Right lung (tissue), 5 donors: ENCODE results near the gene ATF6B. TPM values are rescaled to one million over a fixed set of nuclear protein-coding genes. Genes with fewer than 3 reads are reported as not detected.
"Not testable (repeated sequence)": the region's sequence is repeated elsewhere in the genome, so short reads cannot be mapped to it uniquely, and the experiment has no call there.

Source experiments
- DNase-seq, 2 donors: peaks; one replicate each; pipeline ENCODE4 v3.0.0-alpha.2; 2013
- polyA plus RNA-seq, 5 donors: library from polyadenylated mRNA; unstranded; fragments of 120-200 nt; gene quantifications; one replicate each; pipeline versions ENCODE4 v1.2.1 to v1.2.3, GENCODE V29; 2013; ENCODE audit warnings: inconsistent platforms in 1 of 5, low replicate concordance in 1 of 5; ENCODE audit not compliant: insufficient read length in 5 of 5, insufficient read depth in 1 of 5

The ATF6B gene
- polyA plus RNA-seq, 5 donors: 88.5 to 98.9 (median 91.0) TPM

GRCh38 chr6:32109765-32110160 lies 18.3 kb downstream of the ATF6B start:
- DNase-seq: no peak

- DNase-seq: no peak
Measured at GRCh38 chr6:32109114-32109764, 18.8 kb downstream of the ATF6B start, which contains the start of gene TNXB. TSS of gene TNXB (minus strand) at chr6:32109338. CDS start at chr6:32098198, 11,140 bp downstream.

DNA sequence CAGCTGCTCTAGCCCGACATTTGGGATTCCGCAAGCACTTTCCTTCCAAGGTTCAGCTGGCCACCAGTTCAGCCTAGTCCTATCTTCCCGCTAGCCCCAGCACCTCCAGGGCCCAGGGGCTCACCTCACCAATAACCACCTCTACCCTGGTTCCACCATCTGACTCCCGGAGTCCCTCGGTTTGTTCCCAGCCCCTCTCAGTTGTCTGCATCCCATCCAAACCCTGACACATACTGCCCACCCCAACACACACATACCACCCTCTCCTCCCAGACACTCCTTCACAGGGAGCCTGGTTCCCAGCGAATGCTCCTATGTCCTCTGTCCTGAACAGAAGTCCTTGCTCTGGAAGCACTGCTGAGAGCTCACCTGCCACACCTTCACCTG lies 19.3 kb downstream of the ATF6B start:
- no peak for DNase-seq

DNA sequence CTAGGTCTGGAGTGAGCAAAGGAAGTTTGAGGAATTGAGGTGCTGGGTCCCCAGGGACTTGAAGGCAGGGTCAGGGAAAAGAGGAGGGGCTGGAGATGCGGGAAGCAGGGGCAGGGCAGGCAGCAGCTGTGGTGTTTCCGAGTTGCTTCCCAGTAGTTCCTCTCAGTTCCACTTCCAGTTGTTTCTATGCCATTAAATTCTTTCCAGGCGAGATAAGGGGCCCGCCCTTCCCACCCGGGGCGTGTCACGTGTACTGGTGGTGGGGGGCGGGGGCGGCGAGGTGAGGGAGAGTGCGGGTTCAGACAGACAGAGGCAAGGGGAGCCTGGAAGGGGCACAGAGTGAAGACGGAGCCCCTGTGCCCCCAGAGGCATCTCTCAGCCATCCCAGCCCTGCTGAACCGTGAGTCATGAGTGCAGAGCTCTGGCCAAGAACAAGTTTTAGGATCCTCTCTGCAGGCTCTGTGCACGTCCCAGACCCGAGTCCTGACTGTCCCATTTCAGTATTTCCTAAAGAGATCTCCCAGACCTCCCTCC lies 19.9 kb downstream of the ATF6B start:
- DNase-seq: peak in 1 of 2 donors; percentile 52

- DNase-seq: no peak
Measured at GRCh38 chr6:32107406-32107805, 20.6 kb downstream of the ATF6B start.

DNA sequence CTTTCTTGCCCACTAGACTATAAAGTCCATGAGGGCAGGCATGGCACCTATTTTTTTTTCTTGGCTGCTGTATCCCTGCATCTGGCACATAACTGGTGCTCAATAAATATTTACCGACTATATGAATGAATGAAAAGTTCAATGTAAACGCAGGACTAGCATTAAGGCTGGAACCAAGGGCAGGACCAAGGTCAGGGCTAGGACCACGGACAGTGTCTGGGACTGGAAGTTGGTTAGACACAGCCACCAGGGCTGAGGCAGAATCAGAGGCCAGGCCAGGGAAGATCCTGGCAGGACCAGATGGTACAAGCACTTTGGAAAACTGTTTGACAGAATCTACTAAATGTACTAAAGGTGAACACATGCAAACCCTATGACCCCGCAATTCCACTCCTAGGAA lies 22.6 kb downstream of the ATF6B start:
- DNase-seq: no peak

GRCh38 chr6:32102255-32102654 lies 25.8 kb downstream of the ATF6B start:
- no peak for DNase-seq

DNA sequence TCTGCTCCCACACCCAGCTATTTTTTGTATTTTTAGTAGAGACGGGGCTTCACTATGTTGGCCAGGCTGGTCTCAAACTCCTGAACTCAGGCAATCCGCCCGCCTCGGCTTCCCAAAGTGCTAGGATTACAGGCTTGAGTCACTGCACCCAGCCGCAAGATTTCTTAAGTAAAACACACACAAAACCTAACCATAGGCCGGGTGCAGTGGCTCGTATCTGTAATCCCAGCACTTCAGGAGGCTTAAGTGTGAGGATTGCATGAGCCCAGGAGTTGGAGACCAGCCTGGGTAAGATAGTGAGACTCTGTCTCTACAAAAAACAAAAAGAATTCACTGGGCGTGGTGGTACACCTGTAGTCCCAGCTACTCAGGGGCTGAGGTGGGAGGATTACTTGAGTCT lies 27.8 kb downstream of the ATF6B start:
- not testable (repeated sequence) for DNase-seq

- DNase-seq: no peak
Measured at GRCh38 chr6:32097364-32097763, 30.7 kb downstream of the ATF6B start.

DNA sequence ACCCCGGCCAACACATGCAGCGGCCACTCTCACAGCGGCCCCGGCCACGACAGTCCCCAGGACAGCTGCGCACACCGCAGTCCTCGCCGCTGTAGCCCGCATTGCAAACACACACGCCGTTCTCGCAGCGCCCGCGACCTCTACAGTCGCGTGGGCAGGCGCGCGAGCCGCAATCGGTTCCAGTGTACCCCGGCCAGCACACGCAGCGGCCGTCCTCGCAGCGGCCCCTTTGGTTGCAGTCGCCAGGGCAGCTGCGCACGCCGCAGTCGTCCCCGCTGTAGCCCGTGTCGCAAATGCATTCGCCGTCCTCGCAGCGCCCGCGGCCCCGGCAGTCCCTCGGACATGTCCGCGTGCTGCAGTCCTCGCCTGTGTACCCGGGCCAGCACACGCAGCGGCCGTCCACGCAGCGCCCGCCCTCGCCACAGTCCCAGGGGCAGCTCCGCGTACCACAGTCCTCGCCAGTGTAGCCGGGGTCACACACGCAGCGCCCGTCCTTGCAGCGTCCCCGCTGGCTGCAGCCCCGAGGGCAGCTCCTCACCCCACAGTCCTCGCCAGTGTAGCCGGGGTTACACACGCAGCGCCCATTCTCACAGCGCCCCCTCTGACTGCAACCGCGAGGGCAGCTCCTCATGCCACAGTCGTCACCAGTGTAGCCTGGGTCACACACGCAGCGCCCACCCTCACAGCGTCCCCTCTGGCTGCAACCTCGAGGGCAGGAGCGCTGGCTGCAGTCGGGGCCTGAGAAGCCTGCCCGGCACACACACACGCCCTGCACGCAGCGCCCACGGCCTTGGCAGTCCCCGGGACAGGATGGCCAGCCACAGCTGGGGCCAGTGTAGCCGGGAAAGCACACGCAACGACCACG lies 31.4 kb downstream of the ATF6B start:
- no peak for DNase-seq

DNA sequence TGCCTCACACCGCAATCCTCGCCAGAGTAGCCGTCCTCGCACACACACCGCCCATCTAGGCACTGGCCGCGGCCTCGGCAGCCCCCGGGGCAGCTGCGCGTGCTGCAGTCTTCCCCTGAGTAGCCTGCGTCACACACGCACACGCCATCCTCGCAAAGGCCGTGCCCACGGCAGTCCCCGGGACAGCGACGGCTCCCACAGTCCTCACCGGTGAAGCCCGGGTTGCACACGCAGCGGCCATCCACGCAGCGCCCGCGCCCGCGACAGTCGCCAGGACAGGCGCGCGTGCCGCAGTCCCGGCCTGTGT lies 32.0 kb downstream of the ATF6B start:
- no peak for DNase-seq

DNA sequence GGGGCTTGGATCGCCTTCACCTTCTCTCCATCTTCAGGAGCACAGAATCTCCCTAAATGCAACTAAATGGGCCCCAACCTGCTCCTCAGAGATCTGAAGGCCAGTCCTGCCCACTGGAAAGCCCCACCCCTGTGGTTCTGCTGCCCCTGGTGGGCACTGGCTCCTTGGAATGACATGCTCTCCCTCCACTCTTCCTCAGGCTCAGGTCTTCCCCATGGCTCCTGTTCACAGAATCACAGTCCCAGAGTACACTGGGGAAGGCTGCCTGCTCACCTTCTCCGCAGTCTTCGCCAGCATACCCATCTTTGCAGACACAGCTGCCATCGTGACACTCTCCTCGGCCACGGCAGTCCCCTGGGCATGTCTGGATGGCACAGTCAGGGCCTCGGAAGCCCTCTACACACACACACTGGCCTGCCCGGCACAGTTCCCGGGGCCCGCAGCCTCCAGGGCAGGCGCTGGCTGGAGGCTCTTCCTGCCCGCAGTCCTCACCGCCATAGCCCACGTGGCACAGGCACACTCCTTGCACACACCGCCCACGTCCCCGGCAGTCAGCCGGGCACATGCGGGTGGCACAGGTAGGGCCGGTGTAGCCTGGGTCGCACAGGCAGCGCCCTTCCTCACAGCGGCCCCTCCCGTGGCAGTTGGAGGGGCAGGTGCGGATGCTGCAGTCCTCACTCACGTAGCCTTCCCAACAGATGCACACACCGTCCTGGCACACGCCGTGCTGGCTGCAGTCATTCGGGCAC lies 32.5 kb downstream of the ATF6B start:
- DNase-seq: no peak

GRCh38 chr6:32092760-32093497 lies 35.1 kb downstream of the ATF6B start:
- DNase-seq: peak; percentile 80 to 88

GRCh38 chr6:32089082-32089828 lies 38.8 kb downstream of the ATF6B start:
- DNase-seq: no peak

GRCh38 chr6:32088487-32089049 lies 39.5 kb downstream of the ATF6B start:
- no peak for DNase-seq

DNA sequence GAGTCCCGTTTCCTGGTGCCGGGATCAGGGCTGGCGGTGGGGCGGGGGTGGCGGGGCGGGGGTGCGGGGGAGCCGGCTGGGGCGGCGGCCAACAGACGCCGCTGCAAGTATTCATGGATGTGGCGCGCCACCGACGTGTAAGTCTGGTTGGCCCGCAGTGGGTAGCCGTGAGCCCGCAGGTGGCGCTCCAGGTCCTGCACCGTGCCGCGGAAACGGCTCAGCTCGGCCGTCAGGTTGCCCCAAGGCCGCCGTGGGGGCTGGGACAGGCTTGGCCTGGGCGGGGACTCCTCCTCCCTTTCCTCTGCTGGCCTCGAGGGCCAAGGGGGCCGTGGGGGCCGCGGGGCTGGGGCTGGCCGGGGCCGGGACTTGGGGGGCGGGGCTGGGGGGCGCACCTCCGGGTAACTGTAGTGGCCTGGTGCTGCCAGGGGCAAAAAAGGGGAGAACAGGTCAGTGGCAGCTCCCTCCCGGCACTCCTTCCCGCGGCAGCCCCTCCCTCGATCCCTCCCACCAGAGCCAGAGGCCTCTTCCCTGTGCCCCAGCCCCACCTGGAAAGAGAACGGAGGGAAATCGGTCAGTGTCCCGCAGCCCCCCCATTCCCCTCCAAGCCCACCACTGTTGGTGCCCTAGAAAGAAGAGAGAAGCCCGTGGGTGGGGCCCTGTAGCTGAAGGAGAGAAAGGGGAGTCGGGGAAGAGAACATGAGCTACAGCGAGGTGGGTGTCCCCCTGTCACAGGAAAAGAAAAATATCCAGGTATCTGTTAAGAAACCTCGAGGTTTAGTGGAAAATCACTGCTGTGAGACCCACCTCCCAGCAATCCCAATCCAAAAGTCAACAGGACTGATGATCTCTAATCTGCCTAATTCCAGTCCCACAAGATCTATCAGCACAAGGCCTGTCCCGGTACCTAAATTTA lies 40.2 kb downstream of the ATF6B start:
- DNase-seq: peak; percentile 69 to 77

DNA sequence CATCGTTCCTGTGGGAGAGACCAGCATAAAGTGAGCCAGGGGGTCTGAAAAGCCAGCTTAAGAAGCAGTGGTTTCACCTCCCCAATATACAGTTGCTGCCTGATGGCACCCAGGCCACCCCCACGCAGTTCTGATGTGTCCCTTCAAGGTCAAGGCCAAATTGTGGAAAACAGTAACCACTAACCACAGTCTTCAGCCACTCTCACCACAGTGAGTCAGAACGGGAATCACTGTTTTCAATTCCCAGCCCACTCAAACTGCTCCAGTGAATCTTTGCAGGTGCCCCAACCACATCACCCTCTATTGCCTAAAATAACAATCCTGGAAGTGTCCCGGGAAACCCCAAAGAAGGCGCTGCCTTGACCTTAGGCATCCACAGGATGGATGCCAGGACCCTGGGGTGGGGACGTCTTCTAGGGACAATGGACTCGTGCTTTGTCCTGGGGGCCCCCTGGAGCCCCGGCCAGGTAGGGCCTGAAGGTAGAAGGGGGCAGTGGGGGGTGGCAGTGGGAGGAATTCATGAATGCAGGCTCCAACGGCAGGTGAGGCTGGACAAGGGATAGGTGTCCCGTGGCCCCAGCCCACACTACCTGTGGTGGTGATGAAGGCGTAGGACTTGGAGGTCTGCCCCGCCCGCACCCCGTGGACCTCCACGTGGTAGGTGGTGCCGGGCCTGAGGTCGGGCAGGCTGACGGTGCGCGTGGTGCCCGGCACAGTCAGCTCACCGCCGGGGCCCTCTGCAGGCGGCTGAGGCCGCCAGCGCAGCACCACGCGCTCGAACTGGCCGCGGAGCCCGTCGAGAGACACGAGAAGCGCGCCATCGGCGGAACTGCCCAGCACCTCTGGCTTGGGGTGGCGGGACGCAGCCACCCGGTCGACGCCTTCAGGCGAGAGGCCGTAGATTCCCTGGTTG lies 41.1 kb downstream of the ATF6B start:
- DNase-seq: no peak

DNA sequence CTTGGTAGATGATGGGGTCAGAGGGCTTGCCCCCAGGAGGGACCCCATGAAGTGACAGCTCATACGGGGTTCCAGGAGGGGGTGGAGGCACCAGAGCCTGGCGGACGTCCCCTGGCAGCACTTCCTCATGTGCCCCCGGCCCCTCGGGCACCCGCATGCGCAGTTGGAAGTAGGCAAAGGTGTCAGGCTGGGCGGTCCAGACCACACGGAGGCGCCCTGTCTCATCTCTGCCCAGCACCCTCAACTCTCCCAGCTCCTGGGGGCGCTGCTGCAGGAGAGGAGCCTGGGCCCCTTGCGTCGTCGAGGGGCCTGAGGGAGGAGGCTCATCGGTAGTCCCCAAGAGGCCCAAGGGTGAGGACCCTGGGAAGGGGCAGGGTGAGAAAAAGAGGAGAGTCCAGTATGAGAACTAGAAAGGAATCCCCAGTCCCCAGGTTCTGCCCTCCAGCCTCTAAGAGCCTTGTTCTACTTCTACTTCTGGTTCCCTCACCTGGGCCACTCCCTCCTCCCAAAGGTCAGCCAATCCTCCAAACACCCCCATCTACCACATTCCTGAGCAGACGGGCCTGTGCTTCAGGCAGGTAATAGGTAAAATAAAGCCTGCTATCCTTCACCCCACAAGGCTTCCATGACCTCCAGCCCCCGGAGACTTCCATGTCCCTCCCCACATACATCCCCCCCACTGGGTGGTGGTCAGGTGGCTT lies 42.1 kb downstream of the ATF6B start:
- DNase-seq: no peak
